ENCODE measurements around the gene PAFAH1B1.

- no peak for TF ChIP-seq CTCF (conservative IDR thresholded peaks at IDR 0.05; ENCODE audit: low read depth in 2 of 2)
- TF ChIP-seq EZH2 (IDR thresholded peaks at IDR 0.05; ENCODE audit: low read depth, unreplicated experiment), result no peak
- no peak for TF ChIP-seq REST (IDR thresholded peaks at IDR 0.05; ENCODE audit: unreplicated experiment)
- TF ChIP-seq CREB1 (CRISPR knock-in tag; IDR thresholded peaks at IDR 0.05; ENCODE audit: low read depth), result no peak
- TF ChIP-seq EZH2phosphoT487 (IDR thresholded peaks at IDR 0.05; ENCODE audit: unreplicated experiment), result no peak
- no peak for TF ChIP-seq JUNB (IDR thresholded peaks at IDR 0.05; ENCODE audit: unreplicated experiment)
Observed at GRCh38 chr17:2687074-2687418, 93.6 kb downstream of the PAFAH1B1 start.

Data from GM23338 (cell line).